ENCODE results near the gene TMPRSS11D. TPM values are rescaled to one million over a fixed set of nuclear protein-coding genes. Genes with fewer than 3 reads are reported as not detected.

The TMPRSS11D gene
- polyA plus RNA-seq, 1 donor from 2014 or later = not detected

- no peak overlapping the region for H3K9ac ChIP-seq (ENCODE audit: low read length)
- no peak for TF ChIP-seq RAD21 (conservative IDR thresholded peaks at IDR 0.05)
- no peak for TF ChIP-seq EZH2 (IDR thresholded peaks at IDR 0.05; ENCODE audit: borderline replicate concordance, insufficient read depth, low read length, poor library complexity, severe bottlenecking)
- TF ChIP-seq, protein P1, sequence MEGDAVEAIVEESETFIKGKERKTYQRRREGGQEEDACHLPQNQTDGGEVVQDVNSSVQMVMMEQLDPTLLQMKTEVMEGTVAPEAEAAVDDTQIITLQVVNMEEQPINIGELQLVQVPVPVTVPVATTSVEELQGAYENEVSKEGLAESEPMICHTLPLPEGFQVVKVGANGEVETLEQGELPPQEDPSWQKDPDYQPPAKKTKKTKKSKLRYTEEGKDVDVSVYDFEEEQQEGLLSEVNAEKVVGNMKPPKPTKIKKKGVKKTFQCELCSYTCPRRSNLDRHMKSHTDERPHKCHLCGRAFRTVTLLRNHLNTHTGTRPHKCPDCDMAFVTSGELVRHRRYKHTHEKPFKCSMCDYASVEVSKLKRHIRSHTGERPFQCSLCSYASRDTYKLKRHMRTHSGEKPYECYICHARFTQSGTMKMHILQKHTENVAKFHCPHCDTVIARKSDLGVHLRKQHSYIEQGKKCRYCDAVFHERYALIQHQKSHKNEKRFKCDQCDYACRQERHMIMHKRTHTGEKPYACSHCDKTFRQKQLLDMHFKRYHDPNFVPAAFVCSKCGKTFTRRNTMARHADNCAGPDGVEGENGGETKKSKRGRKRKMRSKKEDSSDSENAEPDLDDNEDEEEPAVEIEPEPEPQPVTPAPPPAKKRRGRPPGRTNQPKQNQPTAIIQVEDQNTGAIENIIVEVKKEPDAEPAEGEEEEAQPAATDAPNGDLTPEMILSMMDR (IDR thresholded peaks at IDR 0.05; ENCODE audit: poor library complexity, severe bottlenecking) = no peak
- TF ChIP-seq TAF1 (IDR thresholded peaks at IDR 0.05; ENCODE audit: low read depth) = no peak
- no peak for TF ChIP-seq SMC3 (conservative IDR thresholded peaks at IDR 0.05; ENCODE audit: poor library complexity)
- no peak for TF ChIP-seq POLR2AphosphoS5 (IDR thresholded peaks at IDR 0.05)
- no peak for TF ChIP-seq REST (IDR thresholded peaks at IDR 0.05; ENCODE audit: borderline replicate concordance)
- TF ChIP-seq MXI1 (conservative IDR thresholded peaks at IDR 0.05; ENCODE audit: poor library complexity, severe bottlenecking) = no peak
- TF ChIP-seq EP300 (conservative IDR thresholded peaks at IDR 0.05; ENCODE audit: poor library complexity, severe bottlenecking) = no peak
- H3K27ac ChIP-seq (ENCODE audit: low read length) = no peak overlapping the region
- no peaks in the 10 kb centered on the region for H3K9me2 ChIP-seq (ENCODE audit: insufficient read depth, low read length)
- no peaks in the 10 kb centered on the region for H3F3A ChIP-seq (ENCODE audit: insufficient read depth, low read length, poor library complexity, severe bottlenecking)
- no peaks in the 10 kb centered on the region for H3K9me3 ChIP-seq (ENCODE audit: low read length)
- no peak overlapping the region for H3K4me2 ChIP-seq (ENCODE audit: low read length)
- no peaks in the 10 kb centered on the region for H4K20me1 ChIP-seq (ENCODE audit: insufficient read depth)
- no peaks in the 10 kb centered on the region for H3K36me3 ChIP-seq (ENCODE audit: insufficient read depth, low read length)
- no peak overlapping the region for H3K4me3 ChIP-seq (ENCODE audit: low read length)
- H3K79me2 ChIP-seq (replicated peaks; ENCODE audit: insufficient read depth, low read length) = no peaks in the 10 kb centered on the region
- H3K27me3 ChIP-seq (ENCODE audit: insufficient read depth, low read depth, low read length) = no peaks in the 10 kb centered on the region
- H2AFZ ChIP-seq (ENCODE audit: low read depth, low read length) = no peak overlapping the region
Observed at GRCh38 chr4:67894659-67895058, 10.9 kb upstream of the TMPRSS11D start.

GRCh38 chr4:67892905-67893304 lies 9.1 kb upstream of the TMPRSS11D start:
- no peaks in the 10 kb centered on the region for H3K9me2 ChIP-seq (ENCODE audit: insufficient read depth, low read length)
- H3K9me3 ChIP-seq (ENCODE audit: low read length) = no peaks in the 10 kb centered on the region
- no peak overlapping the region for H2AFZ ChIP-seq (ENCODE audit: low read depth, low read length)
- H3K9ac ChIP-seq (ENCODE audit: low read length) = no peak overlapping the region
- H3K4me2 ChIP-seq (ENCODE audit: low read length) = no peak overlapping the region
- no peak for TF ChIP-seq SMC3 (conservative IDR thresholded peaks at IDR 0.05; ENCODE audit: poor library complexity)
- TF ChIP-seq EZH2 (IDR thresholded peaks at IDR 0.05; ENCODE audit: borderline replicate concordance, insufficient read depth, low read length, poor library complexity, severe bottlenecking) = no peak
- no peak for TF ChIP-seq MXI1 (conservative IDR thresholded peaks at IDR 0.05; ENCODE audit: poor library complexity, severe bottlenecking)
- no peak for TF ChIP-seq EP300 (conservative IDR thresholded peaks at IDR 0.05; ENCODE audit: poor library complexity, severe bottlenecking)
- TF ChIP-seq REST (IDR thresholded peaks at IDR 0.05; ENCODE audit: borderline replicate concordance) = no peak
- TF ChIP-seq, protein P1 (IDR thresholded peaks at IDR 0.05; ENCODE audit: poor library complexity, severe bottlenecking) = no peak
- TF ChIP-seq RAD21 (conservative IDR thresholded peaks at IDR 0.05) = no peak
- no peak for TF ChIP-seq POLR2AphosphoS5 (IDR thresholded peaks at IDR 0.05)
- no peak for TF ChIP-seq TAF1 (IDR thresholded peaks at IDR 0.05; ENCODE audit: low read depth)
- H4K20me1 ChIP-seq (ENCODE audit: insufficient read depth) = no peaks in the 10 kb centered on the region
- H3K4me3 ChIP-seq (ENCODE audit: low read length) = no peak overlapping the region
- no peaks in the 10 kb centered on the region for H3K36me3 ChIP-seq (ENCODE audit: insufficient read depth, low read length)
- H3K79me2 ChIP-seq (replicated peaks; ENCODE audit: insufficient read depth, low read length) = no peaks in the 10 kb centered on the region
- no peak overlapping the region for H3K27ac ChIP-seq (ENCODE audit: low read length)
- no peaks in the 10 kb centered on the region for H3F3A ChIP-seq (ENCODE audit: insufficient read depth, low read length, poor library complexity, severe bottlenecking)
- H3K27me3 ChIP-seq (ENCODE audit: insufficient read depth, low read depth, low read length) = no peaks in the 10 kb centered on the region
